HG03354 (cell line): Measurements from ENCODE around the gene NBPF1.
"Not testable (repeated sequence)": the region's sequence is repeated elsewhere in the genome, so short reads cannot be mapped to it uniquely, and the experiment has no call there.

Source experiments
- ATAC-seq: cut with Tn5 transposase; IDR thresholded peaks from one replicate; pipeline ENCODE4 v1.9.1; 2021; ENCODE audit warnings: mild to moderate bottlenecking; ENCODE audit not compliant: unreplicated experiment, poor library complexity, severe bottlenecking

The NBPF1 gene

GRCh38 chr1:16520435-16521287 lies 92.7 kb downstream of the NBPF1 start:
- not testable (repeated sequence) for ATAC-seq

- not testable (repeated sequence) for ATAC-seq
Observed at GRCh38 chr1:16519255-16519951, 94.0 kb downstream of the NBPF1 start.

GRCh38 chr1:16518913-16519254 lies 94.5 kb downstream of the NBPF1 start:
- not testable (repeated sequence) for ATAC-seq

GRCh38 chr1:16516694-16517410 lies 96.5 kb downstream of the NBPF1 start:
- ATAC-seq, result not testable (repeated sequence)

GRCh38 chr1:16514107-16515055 lies 99.0 kb downstream of the NBPF1 start, which contains the start of gene RNU1-1:
Gene RNU1-1 (minus strand): TSS chr1:16514285.
- not testable (repeated sequence) for ATAC-seq

- peak; percentile 96 for ATAC-seq
Observed at GRCh38 chr1:16513412-16514106, 99.8 kb downstream of the NBPF1 start.

- ATAC-seq, result not testable (repeated sequence)
Observed at GRCh38 chr1:16512624-16513411, 100.5 kb downstream of the NBPF1 start.
